Ovary (tissue), 3 donors: Measurements from ENCODE around the gene FYCO1.

Experiments
- CTCF ChIP-seq, 3 donors: fragments of 450-650 bp in 2 of 3; fragments of 200-600 bp in 1 of 3; IDR thresholded peaks; one replicate each; pipeline versions ENCODE4 v1.5.1 to v1.8.0; 2016 to 2022; ENCODE audit warnings: antibody characterized with exemption in 3 of 3, mild to moderate bottlenecking in 1 of 3
- POLR2A ChIP-seq: fragments of 450-650 bp; IDR thresholded peaks from one replicate; pipeline ENCODE4 v1.6.1; 2017; ENCODE audit warnings: antibody characterized with exemption, mild to moderate bottlenecking, moderate library complexity
- donor health status: DM: no; HTN: no; CAD: no.

- TF ChIP-seq CTCF (IDR thresholded peaks at IDR 0.05) = no peak
- TF ChIP-seq POLR2A = no peak
These were observed 26.9 kb downstream of the FYCO1 start for GRCh38 chr3:45968706-45969105.
